ENCODE measurements around the gene HAUS2.
A peak's percentile ranks its signal among the peaks of the same experiment; 100 is the strongest.
"Not testable (repeated sequence)": the region's sequence is repeated elsewhere in the genome, so short reads cannot be mapped to it uniquely, and the experiment has no call there.

The HAUS2 gene

DNA sequence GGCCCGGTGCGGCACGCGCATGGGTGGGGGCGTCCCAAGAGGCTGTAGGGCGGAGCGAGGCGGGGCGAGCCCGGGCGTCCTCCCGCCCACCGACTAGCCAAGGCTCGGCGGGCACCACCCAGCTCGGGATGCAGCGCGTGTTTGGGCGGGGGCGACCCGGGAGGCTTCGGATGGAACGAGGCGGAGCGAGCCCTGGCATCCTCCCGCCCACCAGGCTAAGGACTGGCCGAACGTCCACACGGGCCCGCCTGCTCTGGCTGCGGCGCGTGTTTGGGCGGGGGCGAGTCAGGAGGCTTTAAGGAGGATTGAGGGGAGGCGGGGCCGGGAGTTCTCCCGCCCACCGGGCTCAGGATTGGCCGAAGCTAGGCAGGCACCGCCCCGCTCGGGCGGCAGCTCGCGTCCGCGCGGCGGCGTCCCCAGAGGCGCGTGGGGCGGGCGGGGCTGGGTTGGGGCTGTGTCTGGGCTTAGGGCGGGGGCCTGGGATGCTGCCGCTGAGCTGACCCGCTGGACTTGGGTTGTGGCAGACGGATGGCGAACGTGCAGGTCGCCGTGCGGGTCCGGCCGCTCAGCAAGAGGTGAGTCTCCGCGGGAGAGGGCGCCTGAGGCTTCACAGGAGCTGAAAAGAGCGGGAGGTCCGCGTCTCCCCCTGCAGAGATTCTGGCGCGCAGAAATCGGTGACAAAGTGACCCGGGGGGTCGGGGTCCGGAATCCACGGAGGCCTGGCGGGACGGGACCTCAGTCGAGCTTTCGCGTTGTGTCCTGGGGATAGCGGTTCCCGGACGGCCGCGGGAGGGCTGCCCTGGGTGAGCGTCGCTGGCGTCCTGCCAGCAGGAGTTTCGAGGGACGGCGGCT lies 26.8 kb downstream of the HAUS2 start, which contains the start of gene STARD9:
Gene STARD9 (plus strand): TSS at position 419 of the 852 bp plus-strand sequence. CDS start 110 bp downstream, at position 529.
- DNase-seq (ENCODE audit: low read depth in 2 of 2), result peak; percentile 88 to 94

DNA sequence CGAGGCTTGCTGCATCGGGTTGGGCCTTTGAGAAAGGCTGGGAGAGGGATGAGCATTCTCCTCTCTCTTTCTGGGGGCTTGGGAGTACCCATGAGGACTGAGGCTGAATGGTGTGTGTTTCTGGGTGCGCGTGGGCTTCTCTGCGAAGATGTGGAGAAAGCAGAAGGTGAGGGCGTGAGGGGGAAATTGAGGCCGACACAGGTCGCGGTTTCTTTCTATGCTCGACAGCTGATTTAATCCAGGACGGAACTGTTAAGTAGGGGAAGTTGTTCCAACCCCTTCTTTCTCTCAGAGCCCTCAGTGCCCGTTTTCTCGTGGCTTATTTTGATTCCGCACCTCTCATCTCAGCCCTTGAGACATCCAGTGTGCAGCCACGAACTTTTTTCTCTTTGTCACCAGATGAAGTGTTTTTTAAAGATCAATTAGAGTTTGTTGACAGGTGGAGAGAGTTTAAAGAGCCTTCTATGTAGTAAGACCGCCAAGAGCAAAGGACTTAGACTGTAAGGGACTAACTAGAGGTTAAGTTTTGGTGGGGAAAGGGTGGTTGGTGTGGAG lies 27.5 kb downstream of the HAUS2 start:
- no peak for DNase-seq (ENCODE audit: low read depth in 2 of 2)

DNA sequence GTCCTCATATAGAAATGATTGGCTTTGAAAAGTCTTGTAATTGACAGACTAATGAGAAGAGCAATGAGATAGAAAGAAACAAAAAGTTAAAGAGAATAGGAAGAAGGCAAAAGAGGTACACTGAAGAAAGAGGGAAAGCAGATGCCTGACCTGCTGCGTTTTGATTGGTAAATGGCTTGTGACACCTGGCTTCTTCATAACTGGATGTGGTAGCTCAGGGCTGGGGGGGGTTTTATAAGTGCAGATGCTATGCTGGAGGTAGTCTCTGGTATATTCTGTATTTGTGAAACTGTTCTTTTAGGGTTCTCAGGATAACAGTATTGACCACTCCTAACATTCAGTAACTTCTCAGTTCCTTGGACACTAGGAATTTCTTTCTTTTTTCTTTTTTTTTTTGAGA lies 28.1 kb downstream of the HAUS2 start:
- no peak for DNase-seq (ENCODE audit: low read depth in 2 of 2)

DNA sequence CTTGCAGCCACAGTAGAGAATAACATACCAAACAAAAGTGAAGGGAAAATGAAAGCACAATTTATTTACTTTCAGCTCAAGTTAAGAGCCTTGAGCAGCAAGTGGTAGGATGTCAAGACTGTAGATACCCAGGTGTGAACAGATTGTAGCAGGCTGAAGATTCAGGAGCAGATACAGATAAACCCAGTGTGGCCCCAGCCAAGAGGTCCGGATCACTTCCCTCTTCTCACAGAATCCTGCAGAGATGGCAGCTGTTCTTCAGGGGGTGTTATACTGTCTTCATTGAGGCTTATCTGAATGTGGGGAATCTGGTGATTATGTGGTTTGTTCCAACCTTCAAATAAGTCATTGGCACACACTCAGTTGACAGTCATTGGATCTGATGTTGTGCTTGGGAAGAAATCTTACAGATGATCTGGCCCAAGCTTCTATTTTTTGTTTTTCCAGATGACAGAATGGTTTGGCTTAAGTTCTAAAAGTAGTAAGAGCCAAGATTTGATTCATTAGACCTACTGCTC lies 28.9 kb downstream of the HAUS2 start:
- DNase-seq (ENCODE audit: low read depth in 2 of 2), result no peak

DNA sequence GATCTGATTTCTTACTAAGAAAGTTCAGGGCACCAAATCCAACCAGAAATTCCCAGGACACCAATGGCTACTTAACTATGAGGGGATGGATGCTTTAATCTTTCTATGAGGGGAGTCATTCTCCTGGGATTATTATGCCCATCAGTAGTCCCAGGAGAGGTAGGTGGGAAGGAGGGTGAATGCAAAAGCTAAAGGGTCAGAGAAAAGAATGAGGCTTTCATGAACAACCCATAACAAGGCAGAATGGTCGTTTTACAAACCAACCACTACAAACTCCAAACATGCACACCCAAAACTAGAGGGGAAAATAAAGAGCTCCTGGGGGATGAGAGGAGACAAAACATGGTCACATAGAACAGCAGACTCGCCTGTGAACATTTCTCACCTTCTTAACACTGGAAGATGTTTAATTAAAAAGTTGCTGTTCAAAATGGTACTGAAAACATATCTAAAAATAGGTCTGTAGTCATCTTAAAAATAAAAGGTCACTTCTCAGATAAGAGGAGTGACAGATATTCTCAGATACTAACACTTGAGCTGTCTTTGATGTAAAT lies 30.4 kb downstream of the HAUS2 start:
- DNase-seq (ENCODE audit: low read depth in 2 of 2), result no peak

DNA sequence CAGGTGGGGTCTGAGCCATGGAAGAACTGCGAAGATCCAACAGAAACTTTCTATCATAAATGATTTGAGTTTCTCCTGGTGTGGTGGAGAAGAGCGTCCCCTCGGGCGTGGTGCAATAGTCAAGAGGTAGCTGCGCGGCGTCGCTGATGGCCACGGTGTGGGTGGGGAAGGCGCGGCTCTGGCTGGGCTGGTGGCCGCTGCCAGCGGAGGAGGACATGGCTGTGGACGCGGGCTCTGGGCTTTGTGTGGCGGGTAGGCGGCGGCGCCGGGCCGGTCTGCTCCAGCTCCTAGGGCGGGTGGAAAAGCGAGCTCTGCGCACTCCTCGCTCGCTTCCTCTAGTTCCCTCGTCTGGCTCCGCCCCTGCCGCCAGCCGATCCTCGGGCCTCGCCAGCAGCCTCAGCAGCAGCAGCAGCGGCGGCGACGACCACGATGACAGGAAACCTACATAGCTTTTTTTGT lies 32.7 kb downstream of the HAUS2 start:
- DNase-seq (ENCODE audit: low read depth in 2 of 2), result peak; percentile 46 to 72

DNA sequence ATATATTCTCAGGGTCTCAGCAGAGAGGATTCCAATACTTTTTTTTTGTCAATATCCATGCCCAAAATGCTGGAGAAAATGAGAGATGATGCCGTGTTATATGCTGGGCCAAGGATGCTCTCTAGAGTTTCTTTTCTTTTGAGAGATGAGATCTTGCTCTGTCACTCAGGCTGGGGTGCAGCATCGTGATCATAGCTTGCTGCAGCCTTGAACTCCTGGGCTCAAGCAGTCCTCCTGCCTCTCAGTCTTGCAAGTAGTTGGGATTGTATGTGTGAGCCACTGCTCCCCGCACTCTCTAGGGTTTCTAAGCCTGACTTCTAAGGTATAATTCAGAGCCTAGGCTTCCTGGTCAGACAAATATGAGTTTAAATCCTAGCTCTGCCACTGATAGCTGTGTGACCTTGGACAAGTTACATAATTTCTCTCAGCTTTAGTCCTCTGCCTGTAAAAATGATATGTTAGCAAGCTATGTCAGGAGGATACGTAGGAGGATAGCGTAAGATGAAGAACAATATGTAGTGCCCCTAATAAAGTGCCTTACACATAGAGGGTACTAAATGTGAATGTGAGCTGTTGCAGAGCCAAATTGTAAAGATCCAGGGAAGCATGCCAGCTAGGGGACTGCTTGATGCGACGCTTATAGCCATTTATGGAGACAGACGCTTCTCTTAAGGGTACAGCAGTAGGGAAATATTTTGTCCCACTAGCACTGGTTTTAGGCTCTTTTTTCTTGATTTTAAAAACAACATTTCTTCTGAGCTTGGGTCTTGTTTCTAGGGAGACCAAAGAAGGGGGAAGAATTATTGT lies 34.1 kb downstream of the HAUS2 start:
- DNase-seq (ENCODE audit: low read depth in 2 of 2), result no peak

DNA sequence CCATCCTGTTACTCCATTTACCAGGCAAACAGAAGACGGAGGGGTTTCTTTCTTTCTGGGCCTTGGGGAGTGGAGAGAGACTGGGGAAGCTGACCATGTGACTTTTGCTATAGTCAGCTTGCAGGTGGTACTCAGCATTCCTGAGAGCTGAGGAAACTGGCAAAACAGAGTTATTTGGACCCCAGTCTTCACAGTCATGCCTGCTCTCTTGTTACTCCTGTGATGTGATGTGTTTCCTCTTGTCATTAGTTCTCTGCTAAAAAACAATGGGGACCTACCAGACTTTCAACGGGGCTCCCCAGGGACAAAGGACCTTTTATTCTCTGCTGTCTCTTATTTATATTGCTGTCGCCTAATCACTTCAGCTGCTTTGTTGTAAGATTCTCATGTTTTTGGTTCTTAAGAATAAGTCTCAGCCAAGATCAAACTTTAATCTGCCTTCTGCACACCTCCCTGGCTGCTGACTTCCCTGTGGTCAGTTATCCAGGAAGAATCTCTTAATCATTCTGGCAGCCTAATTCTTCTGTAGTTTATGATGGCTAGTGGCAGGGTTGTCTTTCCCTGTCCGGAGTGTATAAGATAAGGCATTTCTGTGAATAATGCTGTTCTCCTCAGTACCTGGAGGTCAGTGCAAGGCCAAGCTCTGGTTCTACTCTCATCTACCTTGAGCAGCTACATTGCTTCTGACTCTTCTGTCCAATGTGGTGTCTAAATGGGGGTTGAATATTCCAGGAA lies 35.6 kb downstream of the HAUS2 start:
- no peak for DNase-seq (ENCODE audit: low read depth in 2 of 2)

DNA sequence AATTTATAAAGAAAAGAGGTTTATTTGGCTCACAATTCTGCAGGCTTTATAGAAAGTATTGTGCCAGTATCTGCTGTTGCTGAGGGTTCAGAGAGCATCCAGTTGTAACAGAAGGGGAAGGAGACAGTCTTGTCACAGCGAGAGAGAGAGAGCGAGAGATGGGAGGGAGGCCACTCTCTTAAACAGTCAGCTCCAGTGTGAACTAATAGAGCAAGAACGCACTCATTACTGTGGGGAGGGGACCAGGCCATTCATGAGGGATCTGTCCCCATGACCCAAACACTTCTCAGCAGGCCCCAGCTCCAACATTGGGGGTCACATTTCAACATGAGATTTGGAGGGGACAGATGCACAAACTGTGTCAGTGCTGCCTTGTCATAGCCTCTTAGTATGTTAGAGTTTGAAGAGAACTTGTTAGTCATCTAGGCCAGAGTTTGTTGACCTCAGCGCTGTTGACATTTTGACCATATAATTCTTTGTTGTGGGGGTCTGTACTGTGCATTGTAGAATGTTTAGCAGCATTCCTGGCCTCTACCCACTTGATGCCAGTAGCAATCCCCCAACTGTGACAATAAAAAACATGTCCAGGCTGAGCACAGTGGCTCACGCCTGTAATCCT lies 42.1 kb downstream of the HAUS2 start:
- no peak for DNase-seq (ENCODE audit: low read depth in 2 of 2)

DNA sequence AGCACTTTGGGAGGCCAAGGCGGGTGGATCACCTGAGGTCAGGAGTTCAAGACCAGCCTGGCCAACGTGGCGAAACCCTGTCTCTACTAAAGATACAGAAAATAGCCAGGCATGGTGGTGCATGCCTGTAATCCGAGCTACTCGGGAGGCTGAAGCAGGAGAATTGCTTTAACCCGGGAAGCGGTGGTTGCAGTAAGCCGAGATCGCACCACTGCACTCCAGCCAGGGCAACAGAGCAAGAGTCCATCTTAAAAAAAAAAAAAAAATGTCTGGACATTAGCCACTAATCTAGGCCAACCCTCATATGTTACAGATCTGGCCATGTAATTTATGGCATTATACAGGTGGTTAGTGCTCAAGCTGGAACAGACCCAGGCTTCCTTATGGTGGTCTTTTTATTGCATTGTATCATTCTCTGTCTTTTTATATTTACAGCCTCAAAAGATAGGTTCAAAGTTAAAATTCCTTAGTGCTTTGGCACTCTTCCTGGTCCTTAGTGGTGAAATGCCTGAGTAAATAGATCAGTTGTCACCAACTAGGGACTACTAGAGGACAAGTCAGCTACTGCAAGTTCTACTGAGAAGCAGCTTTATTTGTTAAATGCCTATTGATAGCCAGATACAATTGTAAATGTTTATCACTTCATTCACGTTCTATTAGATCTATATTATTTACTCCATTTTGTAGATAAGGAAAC lies 42.7 kb downstream of the HAUS2 start:
- DNase-seq (ENCODE audit: low read depth in 2 of 2), result no peak

DNA sequence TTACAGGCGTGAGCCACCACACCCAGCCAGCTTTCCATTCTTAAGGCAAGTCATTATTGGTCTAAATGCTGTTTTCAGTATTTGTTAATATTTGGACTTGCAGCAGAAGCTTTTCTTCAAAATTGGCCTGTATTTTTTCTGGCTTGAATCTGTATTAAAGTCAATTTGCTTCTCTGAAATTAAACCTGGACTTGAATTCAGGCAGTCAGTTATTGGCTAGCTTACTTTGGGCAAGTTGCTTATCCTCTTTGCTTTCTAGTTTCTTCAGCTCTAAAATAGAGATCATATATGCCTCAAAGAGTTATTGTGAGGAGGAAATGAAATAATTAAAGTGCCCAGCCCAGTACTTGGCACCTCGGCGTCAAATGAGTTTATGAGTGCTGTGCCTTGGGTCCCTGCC lies 44.1 kb downstream of the HAUS2 start:
- DNase-seq (ENCODE audit: low read depth in 2 of 2), result no peak

DNA sequence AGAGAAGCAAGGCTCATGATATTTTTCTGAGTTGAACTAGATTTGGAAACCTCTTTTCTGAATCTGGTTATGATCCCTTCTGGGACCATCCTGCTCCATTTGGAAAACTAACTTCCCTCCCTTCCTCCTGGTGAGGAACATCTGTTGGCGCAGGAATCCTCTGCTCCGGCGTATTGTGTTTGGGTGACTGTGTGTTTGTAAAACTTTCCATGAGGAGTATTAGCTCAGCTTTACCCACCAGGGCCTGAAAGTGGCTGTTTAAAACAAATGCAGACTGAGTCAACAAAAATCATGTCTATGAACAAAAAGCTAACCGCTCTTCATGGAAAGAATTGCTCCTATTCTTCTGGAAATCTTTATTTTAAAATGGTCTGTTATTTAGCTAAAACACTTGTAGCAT lies 44.5 kb downstream of the HAUS2 start:
- no peak for DNase-seq (ENCODE audit: low read depth in 2 of 2)

DNA sequence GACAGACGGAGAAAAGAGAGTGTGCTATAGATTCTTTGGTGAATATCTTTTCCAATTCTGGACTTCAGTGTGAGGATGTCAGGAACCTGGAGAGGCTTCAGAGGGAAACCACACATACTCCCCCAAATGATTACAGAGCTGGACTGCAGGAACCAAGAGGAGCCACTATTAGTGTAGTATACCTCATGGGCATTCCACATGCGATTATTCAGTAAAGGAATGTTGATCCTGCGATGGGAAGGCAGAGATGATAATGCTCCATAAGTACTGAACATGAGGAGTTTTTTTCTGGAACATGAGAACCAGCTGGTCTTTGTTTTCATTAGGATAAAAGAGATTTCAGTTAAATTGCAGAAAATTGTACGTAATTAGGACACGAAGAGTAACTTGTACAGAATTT lies 45.5 kb downstream of the HAUS2 start:
- DNase-seq (ENCODE audit: low read depth in 2 of 2), result no peak

DNA sequence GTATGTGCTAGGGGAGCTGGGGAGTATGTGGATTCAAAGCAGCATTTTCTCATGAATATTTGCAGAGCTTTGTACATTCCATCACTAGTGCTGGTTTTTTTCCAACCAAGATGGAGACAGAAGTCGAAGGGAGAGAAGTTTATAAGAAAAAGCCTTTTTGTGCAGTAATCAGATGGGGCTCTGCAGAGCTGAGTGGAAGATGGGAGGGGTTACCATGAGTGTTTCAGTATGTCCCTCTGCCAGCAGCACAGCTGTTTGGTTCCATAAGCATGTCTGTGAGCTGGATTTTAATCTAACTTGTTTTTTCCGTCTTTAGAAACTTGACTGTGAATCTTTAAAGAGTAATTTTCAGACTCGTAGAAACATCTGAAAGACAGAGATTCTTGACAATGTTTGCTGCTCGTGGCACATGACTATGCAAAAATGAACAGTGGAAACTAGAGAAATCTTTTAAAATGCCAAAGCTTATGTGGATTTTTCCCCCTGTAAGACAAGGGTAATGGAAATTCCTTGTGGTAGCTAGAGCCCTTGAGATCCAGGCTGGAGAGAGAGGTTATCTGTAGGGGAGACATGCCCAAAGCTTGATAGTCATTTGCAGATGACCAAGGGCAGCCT lies 47.1 kb downstream of the HAUS2 start:
- DNase-seq (ENCODE audit: low read depth in 2 of 2), result no peak

DNA sequence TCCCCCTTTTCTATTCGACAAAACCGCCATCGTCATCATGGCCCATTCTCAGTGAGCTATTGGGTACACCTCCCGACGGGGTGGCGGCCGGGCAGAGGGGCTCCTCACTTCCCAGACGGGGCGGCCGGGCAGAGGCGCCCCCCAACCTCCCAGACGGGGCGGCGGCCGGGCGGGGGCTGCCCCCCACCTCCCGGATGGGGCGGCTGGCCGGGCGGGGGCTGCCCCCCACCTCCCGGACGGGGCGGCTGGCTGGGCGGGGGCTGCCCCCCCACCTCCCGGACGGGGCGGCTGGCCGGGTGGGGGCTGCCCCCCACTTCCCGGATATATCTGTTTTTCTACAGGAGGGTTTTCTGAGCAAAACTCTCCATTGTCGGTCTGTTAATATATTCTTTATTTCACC lies 52.7 kb downstream of the HAUS2 start:
- DNase-seq (ENCODE audit: low read depth in 2 of 2), result not testable (repeated sequence)

DNA sequence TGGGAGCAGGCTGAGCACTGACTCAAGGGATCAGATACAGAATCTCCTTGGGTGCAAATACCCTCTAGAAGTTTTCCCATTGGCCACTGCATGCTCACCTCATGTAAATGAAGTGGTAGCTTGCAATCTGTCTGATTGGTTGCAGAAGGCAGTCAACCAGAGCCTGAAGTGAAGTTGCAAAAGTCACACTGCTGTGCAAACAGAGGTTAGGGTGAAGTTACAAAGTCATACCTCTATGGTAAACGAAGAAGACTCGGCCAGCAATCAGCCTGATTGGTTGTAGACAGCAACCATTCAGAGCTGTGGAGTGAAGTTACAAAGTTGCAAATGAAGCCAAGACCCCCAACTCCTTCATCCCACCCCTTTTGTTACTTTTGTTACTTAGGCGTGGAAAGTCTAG lies 53.9 kb downstream of the HAUS2 start:
- no peak for DNase-seq (ENCODE audit: low read depth in 2 of 2)

DNA sequence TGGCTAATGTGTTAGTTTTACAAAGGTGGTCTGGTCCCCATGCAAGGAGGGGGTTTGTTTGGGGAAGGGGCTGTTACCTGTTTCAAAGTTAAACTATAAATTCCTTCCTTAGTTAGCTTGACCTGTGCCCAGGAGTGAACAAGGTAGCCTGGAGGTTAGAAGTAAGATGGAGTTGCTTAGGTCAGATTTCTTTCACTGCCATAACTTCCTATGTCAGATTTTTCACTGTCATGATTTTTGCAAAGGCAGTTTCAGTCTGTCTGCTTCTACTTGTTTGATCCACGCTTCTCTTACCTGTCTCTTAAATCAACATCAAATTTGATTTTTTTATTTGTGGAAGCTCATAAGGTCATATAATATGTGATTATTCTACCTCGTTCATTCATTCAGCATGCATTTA lies 55.3 kb downstream of the HAUS2 start:
- DNase-seq (ENCODE audit: low read depth in 2 of 2), result no peak

DNA sequence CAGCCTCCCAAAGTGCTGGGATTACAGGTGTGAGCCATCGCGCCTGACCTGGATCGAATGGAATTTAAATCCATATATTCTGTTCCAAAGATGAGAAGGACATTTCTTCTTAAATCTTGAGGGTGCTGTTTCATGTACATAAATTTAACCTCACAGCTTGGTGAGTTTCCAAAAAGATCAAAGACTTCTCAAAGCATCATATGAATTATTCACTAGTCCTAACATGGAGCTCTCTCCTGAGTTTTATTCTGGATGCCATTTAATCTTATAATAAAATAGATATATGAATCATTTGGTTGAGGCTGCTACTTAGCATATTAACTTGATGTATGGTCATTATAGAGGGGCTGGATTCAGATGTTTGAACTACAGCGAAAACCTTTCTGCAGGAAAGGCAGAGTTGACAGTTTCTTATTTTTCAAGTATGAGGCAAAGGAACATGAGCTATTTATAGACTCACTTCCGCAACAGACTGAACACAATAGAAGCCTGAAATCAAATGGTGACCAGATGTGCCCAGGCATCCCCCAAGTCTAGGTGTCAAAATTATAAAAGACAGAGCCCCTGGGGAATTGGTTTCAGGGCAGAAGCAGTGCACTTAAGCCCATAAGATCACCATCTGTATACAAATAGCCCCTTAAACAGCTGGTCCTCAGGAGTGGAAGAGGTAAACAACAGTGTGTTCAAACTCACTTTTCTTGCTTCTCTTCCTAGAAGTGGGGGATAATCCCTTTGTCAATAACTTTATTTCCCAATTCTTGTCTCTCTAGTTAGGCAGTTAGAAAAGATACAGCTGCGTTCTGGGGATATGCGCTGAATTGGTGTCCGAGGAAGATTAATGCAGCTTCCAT lies 56.5 kb downstream of the HAUS2 start:
- DNase-seq (ENCODE audit: low read depth in 2 of 2), result no peak

DNA sequence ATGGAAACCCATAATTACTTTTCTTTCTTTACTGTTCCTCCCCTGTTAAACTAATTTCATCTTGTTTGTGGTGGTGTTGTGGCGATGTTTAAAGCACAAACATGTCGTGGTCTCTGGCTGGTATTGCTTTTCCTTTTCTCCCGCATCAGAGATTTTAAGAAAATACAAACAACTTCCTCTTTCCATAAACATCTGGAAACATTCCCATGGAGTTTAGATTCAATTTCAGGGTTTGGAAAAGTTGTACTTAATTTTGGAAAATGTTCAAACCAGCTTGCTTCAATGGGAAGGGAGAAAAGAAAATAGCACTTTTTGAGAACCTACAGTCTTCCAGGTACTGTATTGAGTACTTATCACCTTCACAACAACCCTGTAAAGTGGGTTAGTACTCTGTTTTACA lies 57.2 kb downstream of the HAUS2 start:
- no peak for DNase-seq (ENCODE audit: low read depth in 2 of 2)
